SKM-1 treated with dmso at 0.1 percent for 144 hours (cell line): ENCODE measurements around the gene TANGO6.
A peak's percentile ranks its signal among the peaks of the same experiment; 100 is the strongest.

ENCODE experiments used
- DNase-seq: peaks from one replicate; lab custom pipeline; 2025; ENCODE audit not compliant: unreplicated experiment; lab: John Stamatoyannopoulos, UW

TANGO6 gene

GRCh38 chr16:69088684-69089083 lies 245.4 kb downstream of the TANGO6 start:
- DNase-seq: no peak

GRCh38 chr16:69089091-69089910 lies 246.0 kb downstream of the TANGO6 start:
- no peak for DNase-seq

GRCh38 chr16:69093974-69094373 lies 250.6 kb downstream of the TANGO6 start:
- no peak for DNase-seq

GRCh38 chr16:69094501-69094900 lies 251.2 kb downstream of the TANGO6 start:
- DNase-seq: no peak

GRCh38 chr16:69095193-69095592 lies 251.9 kb downstream of the TANGO6 start:
- no peak for DNase-seq

- no peak for DNase-seq
Observed at GRCh38 chr16:69100071-69100691, 256.9 kb downstream of the TANGO6 start.

- DNase-seq: peak; percentile 41
Observed at GRCh38 chr16:69105501-69106361, 262.4 kb downstream of the TANGO6 start, which contains the start of gene HAS3. Gene HAS3, plus strand, starts transcription at chr16:69105653. Its CDS starts 3,743 bp downstream, at chr16:69109396.

GRCh38 chr16:69106491-69107315 lies 263.4 kb downstream of the TANGO6 start:
- DNase-seq: no peak

- DNase-seq: no peak
Observed at GRCh38 chr16:69107316-69107962, 264.1 kb downstream of the TANGO6 start.

- DNase-seq: no peak
Observed at GRCh38 chr16:69108064-69108904, 265.0 kb downstream of the TANGO6 start.

GRCh38 chr16:69108905-69109252 lies 265.5 kb downstream of the TANGO6 start:
- DNase-seq: no peak

- DNase-seq: no peak
Observed at GRCh38 chr16:69109486-69110270, 266.3 kb downstream of the TANGO6 start.

- no peak for DNase-seq
Observed at GRCh38 chr16:69110406-69110805, 267.1 kb downstream of the TANGO6 start.

- no peak for DNase-seq
Observed at GRCh38 chr16:69111216-69111875, 268.0 kb downstream of the TANGO6 start.

GRCh38 chr16:69111876-69112230 lies 268.5 kb downstream of the TANGO6 start:
- no peak for DNase-seq

- peak; percentile 56 for DNase-seq
Observed at GRCh38 chr16:69112285-69113129, 269.2 kb downstream of the TANGO6 start.

GRCh38 chr16:69113216-69113615 lies 269.9 kb downstream of the TANGO6 start:
- no peak for DNase-seq
